SK-N-SH (cell line): ENCODE results near the gene NPTX1. TPM values are rescaled to one million over a fixed set of nuclear protein-coding genes. Genes with fewer than 3 reads are reported as not detected.

Source experiments
- CTCF ChIA-PET: fragments of 300-600, 350-600 bp; formaldehyde crosslinking; extraction: SDS; loops from one replicate; lab custom pipeline; 2021; lab: Yijun Ruan, JAX
- POLR2A ChIA-PET: fragments of 350-600 bp; sonication (Branson Sonifier 250); formaldehyde crosslinking; extraction: SDS; loops from one replicate; lab custom pipeline; 2020; ENCODE audit warnings: antibody characterized with exemption, inconsistent platforms; lab: Yijun Ruan, JAX
- DNase-seq: peaks from one replicate; pipeline ENCODE4 v3.0.0; 2012
- H2AFZ ChIP-seq: fragments of 200-600 bp; sonication (generic); 2 replicates; pipeline ENCODE4 v1.8.1; 2016; ENCODE audit warnings: antibody characterized with exemption, mild to moderate bottlenecking, low read depth
- H3F3A ChIP-seq: fragments of 200-600 bp; sonication (generic); replicated peaks from 2 replicates; pipeline ENCODE3; 2016; ENCODE audit warnings: antibody characterized with exemption, mild to moderate bottlenecking; ENCODE audit not compliant: insufficient read depth
- H3K27ac ChIP-seq, 2 experiments: fragments of 200-500 bp in 1 of 2; fragments of 200-600 bp in 1 of 2; sonication (Bioruptor generic) in 1 of 2; sonication (generic), shearing (Covaris generic) in 1 of 2; 2 replicates each; pipeline versions ENCODE4 v1.5.1 to v1.6.1; 2014 to 2016; ENCODE audit warnings: low read depth in 2 of 2, inconsistent platforms in 1 of 2, low read length in 1 of 2, mild to moderate bottlenecking in 1 of 2, mixed read lengths in 1 of 2
- H3K27me3 ChIP-seq: fragments of 200-600 bp; sonication (generic), shearing (Covaris generic); 2 replicates; pipeline ENCODE4 v1.6.1; 2016; ENCODE audit warnings: mixed run types; ENCODE audit not compliant: insufficient read depth
- H3K36me3 ChIP-seq, 2 experiments: fragments of 200-500 bp in 1 of 2; fragments of 200-600 bp in 1 of 2; sonication (Bioruptor generic) in 1 of 2; sonication (generic) in 1 of 2; replicated peaks in 1 of 2; 2 replicates each; pipeline versions ENCODE3 to v1.5.1; 2014 to 2016; ENCODE audit warnings: low read length in 1 of 2, mild to moderate bottlenecking in 1 of 2; ENCODE audit not compliant: insufficient read depth in 2 of 2, control insufficient read depth in 1 of 2
- H3K4me1 ChIP-seq, 2 experiments: fragments of 200-500 bp in 1 of 2; fragments of 200-600 bp in 1 of 2; sonication (Bioruptor generic) in 1 of 2; sonication (generic), shearing (Covaris generic) in 1 of 2; 2 replicates each; pipeline versions ENCODE4 v1.5.1 to v1.6.1; 2014 to 2016; ENCODE audit warnings: low read depth in 1 of 2, low read length in 1 of 2, mixed run types in 1 of 2; ENCODE audit not compliant: insufficient read depth in 2 of 2, control insufficient read depth in 1 of 2
- H3K4me2 ChIP-seq: fragments of 200-600 bp; sonication (generic), shearing (Covaris generic); 2 replicates; pipeline ENCODE4 v1.6.1; 2017; ENCODE audit warnings: mixed run types
- H3K4me3 ChIP-seq, 2 experiments: fragments of 200-500 bp in 1 of 2; fragments of 200-600 bp in 1 of 2; sonication (Bioruptor generic) in 1 of 2; sonication (generic), shearing (Covaris generic) in 1 of 2; 2 replicates each; pipeline versions ENCODE4 v1.5.1 to v1.8.1; 2014 to 2016; ENCODE audit warnings: low read depth in 2 of 2, inconsistent platforms in 1 of 2, low read length in 1 of 2, mild to moderate bottlenecking in 1 of 2, mixed read lengths in 1 of 2, moderate library complexity in 1 of 2
- H3K79me2 ChIP-seq: fragments of 200-600 bp; sonication (generic); 2 replicates; pipeline ENCODE4 v1.8.1; 2017; ENCODE audit warnings: mild to moderate bottlenecking; ENCODE audit not compliant: insufficient read depth
- H3K9ac ChIP-seq: fragments of 200-600 bp; sonication (generic); 2 replicates; pipeline ENCODE4 v1.6.1; 2017; ENCODE audit warnings: mixed run types
- H3K9me2 ChIP-seq: fragments of 200-600 bp; sonication (generic); 2 replicates; pipeline ENCODE4 v1.6.1; 2017; ENCODE audit warnings: mixed run types
- H3K9me3 ChIP-seq: fragments of 200-600 bp; sonication (generic); 2 replicates; pipeline ENCODE4 v1.6.1; 2017; ENCODE audit warnings: mixed run types, mild to moderate bottlenecking, moderate library complexity
- H4K20me1 ChIP-seq: fragments of 200-600 bp; sonication (generic); 2 replicates; pipeline ENCODE4 v1.6.1; 2017; ENCODE audit warnings: mild to moderate bottlenecking, mixed run types; ENCODE audit not compliant: insufficient read depth
- CHD2 ChIP-seq: fragments of 150-350 bp; IDR thresholded peaks from 2 replicates; pipeline ENCODE4 v1.6.1; 2018; ENCODE audit warnings: low read length; ENCODE audit not compliant: partially characterized antibody
- ELF1 ChIP-seq: IDR thresholded peaks from 2 replicates; pipeline ENCODE4 v1.4.0; 2012
- EP300 ChIP-seq, 2 experiments: IDR thresholded peaks; 2 replicates each; pipeline versions ENCODE4 v1.4.0 to v1.6.1; 2012; ENCODE audit warnings: borderline replicate concordance in 1 of 2, low read depth in 1 of 2, low read length in 1 of 2
- FOSL2 ChIP-seq: IDR thresholded peaks from 2 replicates; pipeline ENCODE4 v1.4.0; 2012; ENCODE audit warnings: low read depth, mild to moderate bottlenecking, moderate library complexity, borderline replicate concordance
- GABPA ChIP-seq: IDR thresholded peaks from 2 replicates; pipeline ENCODE4 v1.4.0; 2012; ENCODE audit warnings: low read depth, mild to moderate bottlenecking
- JUND ChIP-seq: IDR thresholded peaks from 2 replicates; pipeline ENCODE4 v1.4.0; 2012
- MEF2A ChIP-seq: IDR thresholded peaks from 2 replicates; pipeline ENCODE4 v1.4.0; 2012; ENCODE audit warnings: low read depth, borderline replicate concordance
- MXI1 ChIP-seq: IDR thresholded peaks from 2 replicates; pipeline ENCODE4 v1.6.1; 2012; ENCODE audit warnings: mild to moderate bottlenecking, low read depth, low read length, improper control_type of control experiment
- NRF1 ChIP-seq: IDR thresholded peaks from 2 replicates; pipeline ENCODE4 v1.6.1; 2012; ENCODE audit warnings: low read depth, mild to moderate bottlenecking, low read length
- POLR2AphosphoS5 ChIP-seq: IDR thresholded peaks from 2 replicates; pipeline ENCODE4 v1.6.1; 2012; ENCODE audit warnings: low read depth, low read length
- RAD21 ChIP-seq: IDR thresholded peaks from 2 replicates; pipeline ENCODE4 v1.6.1; 2012; ENCODE audit warnings: mild to moderate bottlenecking, low read length
- RCOR1 ChIP-seq: fragments of 150-350 bp; IDR thresholded peaks from 2 replicates; pipeline ENCODE4 v1.6.1; 2017; ENCODE audit warnings: antibody characterized with exemption, low read length
- SIN3A ChIP-seq: IDR thresholded peaks from 2 replicates; pipeline ENCODE4 v1.6.1; 2012; ENCODE audit warnings: low read depth, mild to moderate bottlenecking, low read length, moderate library complexity, borderline replicate concordance
- TAF1 ChIP-seq: IDR thresholded peaks from 2 replicates; pipeline ENCODE4 v1.6.1; 2012; ENCODE audit warnings: low read depth, mild to moderate bottlenecking, low read length, moderate library complexity, borderline replicate concordance
- TEAD4 ChIP-seq: IDR thresholded peaks from 2 replicates; pipeline ENCODE4 v1.4.0; 2012; ENCODE audit warnings: mild to moderate bottlenecking, borderline replicate concordance; ENCODE audit not compliant: insufficient read depth
- YY1 ChIP-seq: IDR thresholded peaks from 2 replicates; pipeline ENCODE4 v1.4.0; 2012; ENCODE audit warnings: low read depth, mild to moderate bottlenecking
- ZBTB33 ChIP-seq: IDR thresholded peaks from 2 replicates; pipeline ENCODE4 v1.4.0; 2012; ENCODE audit warnings: low read depth, borderline replicate concordance
- WGBS: methylation state at CpG from one replicate; pipeline ENCODE4 v1.1.6; 2017; ENCODE audit warnings: low lambda C conversion rate; 5-methylcytosine and 5-hydroxymethylcytosine counted together
- polyA plus RNA-seq, 3 experiments: library from polyadenylated mRNA; depleted of rRNA; stranded (reverse); fragments of >200 nt; gene quantifications; 2 replicates each; pipeline ENCODE4 v1.2.3, GENCODE V29; 2012
- TF ChIP-seq, protein P1 (sequence below): IDR thresholded peaks from 2 replicates; pipeline ENCODE4; 2012
- TF ChIP-seq, protein P2 (sequence below): IDR thresholded peaks from 2 replicates; pipeline ENCODE4 v1.4.0; 2012; ENCODE audit warnings: low read depth
- TF ChIP-seq, protein P3 (sequence below): fragments of 150-350 bp; IDR thresholded peaks from 2 replicates; pipeline ENCODE4 v1.6.1; 2016; ENCODE audit warnings: mild to moderate bottlenecking, low read depth, low read length

Gene NPTX1
- polyA plus RNA-seq, 1 of the 3 experiments (the other 2 are of a cell fraction), result 0.05 TPM

DNA sequence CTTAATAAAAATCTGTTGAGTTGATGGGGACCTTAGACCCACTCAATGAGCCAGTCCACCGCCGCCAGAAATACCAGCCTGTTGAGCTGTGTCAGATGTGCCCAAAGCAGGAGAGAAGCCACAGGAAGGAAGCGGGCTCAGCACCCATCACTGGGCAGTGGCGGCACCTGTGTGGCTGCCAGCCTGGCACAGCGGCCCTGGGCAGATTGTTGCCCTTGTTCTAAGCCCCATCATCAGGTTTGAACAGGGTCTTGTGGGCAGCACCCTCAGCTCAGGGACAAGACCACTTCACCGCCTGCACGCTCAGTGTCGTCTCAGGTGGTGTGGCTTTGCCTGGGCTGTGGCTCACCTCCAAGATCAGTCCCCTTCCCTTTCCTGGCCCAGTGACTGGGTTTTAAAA, 52.1 kb downstream of the NPTX1 start:
- TF ChIP-seq EP300 (IDR thresholded peaks at IDR 0.05; ENCODE audit: borderline replicate concordance in 1 of 2, low read depth in 1 of 2, low read length in 1 of 2) (no peak), FOSL2 (no peak), GABPA (no peak), NRF1 (no peak), YY1 (no peak), POLR2AphosphoS5 (no peak), ELF1 (no peak), SIN3A (no peak), MXI1 (no peak), CHD2 (no peak), TEAD4 (no peak), ZBTB33 (no peak), RAD21 (no peak), MEF2A (no peak), RCOR1 (no peak), JUND (no peak), TAF1 (no peak)
- TF ChIP-seq, protein P1, sequence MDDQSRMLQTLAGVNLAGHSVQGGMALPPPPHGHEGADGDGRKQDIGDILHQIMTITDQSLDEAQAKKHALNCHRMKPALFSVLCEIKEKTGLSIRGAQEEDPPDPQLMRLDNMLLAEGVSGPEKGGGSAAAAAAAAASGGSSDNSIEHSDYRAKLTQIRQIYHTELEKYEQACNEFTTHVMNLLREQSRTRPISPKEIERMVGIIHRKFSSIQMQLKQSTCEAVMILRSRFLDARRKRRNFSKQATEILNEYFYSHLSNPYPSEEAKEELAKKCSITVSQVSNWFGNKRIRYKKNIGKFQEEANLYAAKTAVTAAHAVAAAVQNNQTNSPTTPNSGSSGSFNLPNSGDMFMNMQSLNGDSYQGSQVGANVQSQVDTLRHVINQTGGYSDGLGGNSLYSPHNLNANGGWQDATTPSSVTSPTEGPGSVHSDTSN, result no peak
- TF ChIP-seq, protein P2, sequence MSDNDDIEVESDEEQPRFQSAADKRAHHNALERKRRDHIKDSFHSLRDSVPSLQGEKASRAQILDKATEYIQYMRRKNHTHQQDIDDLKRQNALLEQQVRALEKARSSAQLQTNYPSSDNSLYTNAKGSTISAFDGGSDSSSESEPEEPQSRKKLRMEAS, result no peak
- TF ChIP-seq, protein P3, sequence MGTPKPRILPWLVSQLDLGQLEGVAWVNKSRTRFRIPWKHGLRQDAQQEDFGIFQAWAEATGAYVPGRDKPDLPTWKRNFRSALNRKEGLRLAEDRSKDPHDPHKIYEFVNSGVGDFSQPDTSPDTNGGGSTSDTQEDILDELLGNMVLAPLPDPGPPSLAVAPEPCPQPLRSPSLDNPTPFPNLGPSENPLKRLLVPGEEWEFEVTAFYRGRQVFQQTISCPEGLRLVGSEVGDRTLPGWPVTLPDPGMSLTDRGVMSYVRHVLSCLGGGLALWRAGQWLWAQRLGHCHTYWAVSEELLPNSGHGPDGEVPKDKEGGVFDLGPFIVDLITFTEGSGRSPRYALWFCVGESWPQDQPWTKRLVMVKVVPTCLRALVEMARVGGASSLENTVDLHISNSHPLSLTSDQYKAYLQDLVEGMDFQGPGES, result no peak
- H3K4me2 ChIP-seq, result no peak overlapping the region
- no peak overlapping the region for H3K4me3 ChIP-seq
- H3K79me2 ChIP-seq, result no peaks in the 10 kb centered on the region
- peaks cover 4% of the 10 kb centered on the region; the same call in 1 of the 2 replicates for H4K20me1 ChIP-seq
- DNase-seq, result peak; percentile 22
- peaks cover 9 to 26% of the 10 kb centered on the region in 2 experiments for H3K36me3 ChIP-seq
- WGBS, result 100% methylated on average over 2 of the region's 8 CpGs
- no peak overlapping the region for H3K27ac ChIP-seq
- no peaks in the 10 kb centered on the region; a peak in 1 of 4 replicates for H3K4me1 ChIP-seq
- H3K9me2 ChIP-seq, result no peaks in the 10 kb centered on the region
- no peaks in the 10 kb centered on the region for H3K27me3 ChIP-seq
- no peak overlapping the region for H3K9ac ChIP-seq
- no peaks in the 10 kb centered on the region for H3K9me3 ChIP-seq
- ChIA-PET CTCF (interaction anchor here (1.0 to 6.5 kb wide), 8 partner anchors 8 to 558 kb away, joined by 3 to 81 read pairs (median 18); partner anchors contain the start of gene ENDOV), POLR2A (interaction anchor here (0.8 to 2.6 kb wide), 6 partner anchors 8 to 557 kb away, joined by 3 to 10 read pairs (median 4); partner anchors contain the start of genes ENDOV and GAA)
- H2AFZ ChIP-seq, result no peak overlapping the region
- H3F3A ChIP-seq, result peaks cover 6% of the 10 kb centered on the region
